Mesothelial cell of epicardium (in vitro differentiated cells): ENCODE results near the gene GATAD2A. TPM values are rescaled to one million over a fixed set of nuclear protein-coding genes. Genes with fewer than 3 reads are reported as not detected.

ENCODE experiments used
- DNase-seq, 2 experiments: peaks; one replicate each; pipeline ENCODE4 v3.0.0; 2021; ENCODE audit warnings: low spot score in 2 of 2; ENCODE audit not compliant: unreplicated experiment in 2 of 2
- H3K27ac Mint-ChIP-seq: 2 replicates; pipeline ENCODE4 v1.8.0; 2021; ENCODE audit warnings: mixed read lengths
- H3K27me3 Mint-ChIP-seq: 2 replicates; pipeline ENCODE4 v1.8.0; 2021; ENCODE audit warnings: low read depth, mixed read lengths
- H3K36me3 Mint-ChIP-seq: 2 replicates; pipeline ENCODE4 v1.8.0; 2021; ENCODE audit warnings: mixed read lengths
- H3K4me1 Mint-ChIP-seq: 2 replicates; pipeline ENCODE4 v1.8.0; 2021; ENCODE audit warnings: mixed read lengths
- H3K4me3 Mint-ChIP-seq: 2 replicates; pipeline ENCODE4 v1.8.0; 2021; ENCODE audit warnings: mild to moderate bottlenecking, moderate library complexity, mixed read lengths
- H3K9me3 Mint-ChIP-seq: 2 replicates; pipeline ENCODE4 v1.8.0; 2021; ENCODE audit warnings: mixed read lengths
- CTCF ChIP-seq: fragments of 200-600 bp; sonication (generic); IDR thresholded peaks from one replicate; pipeline ENCODE4 v1.5.0; 2021; ENCODE audit warnings: antibody characterized with exemption; ENCODE audit not compliant: unreplicated experiment
- total RNA-seq: library from RNA; stranded (reverse); gene quantifications from 3 replicates; pipeline ENCODE4 v1.2.1, GENCODE V29; 2021

The GATAD2A gene
- total RNA-seq, 1 donor from 2014 or later: 113 TPM

- peak within 1 kb of the TSS; percentile 95 for H3K27ac Mint-ChIP-seq
- H3K4me3 Mint-ChIP-seq: peak within 1 kb of the TSS; percentile 93
- DNase-seq: no peak
- no peak for TF ChIP-seq CTCF
- H3K36me3 Mint-ChIP-seq: peaks cover 10% of the 10 kb centered on the region
- peaks cover 6% of the 10 kb centered on the region for H3K4me1 Mint-ChIP-seq
- no peaks in the 10 kb centered on the region for H3K9me3 Mint-ChIP-seq
- H3K27me3 Mint-ChIP-seq: no peaks in the 10 kb centered on the region
Observed at GRCh38 chr19:19514881-19515641, 109.6 kb downstream of the GATAD2A start, which contains the start of gene TSSK6. TSSK6 (minus strand) TSS chr19:19515548; CDS start chr19:19515427, 121 bp downstream.

DNA sequence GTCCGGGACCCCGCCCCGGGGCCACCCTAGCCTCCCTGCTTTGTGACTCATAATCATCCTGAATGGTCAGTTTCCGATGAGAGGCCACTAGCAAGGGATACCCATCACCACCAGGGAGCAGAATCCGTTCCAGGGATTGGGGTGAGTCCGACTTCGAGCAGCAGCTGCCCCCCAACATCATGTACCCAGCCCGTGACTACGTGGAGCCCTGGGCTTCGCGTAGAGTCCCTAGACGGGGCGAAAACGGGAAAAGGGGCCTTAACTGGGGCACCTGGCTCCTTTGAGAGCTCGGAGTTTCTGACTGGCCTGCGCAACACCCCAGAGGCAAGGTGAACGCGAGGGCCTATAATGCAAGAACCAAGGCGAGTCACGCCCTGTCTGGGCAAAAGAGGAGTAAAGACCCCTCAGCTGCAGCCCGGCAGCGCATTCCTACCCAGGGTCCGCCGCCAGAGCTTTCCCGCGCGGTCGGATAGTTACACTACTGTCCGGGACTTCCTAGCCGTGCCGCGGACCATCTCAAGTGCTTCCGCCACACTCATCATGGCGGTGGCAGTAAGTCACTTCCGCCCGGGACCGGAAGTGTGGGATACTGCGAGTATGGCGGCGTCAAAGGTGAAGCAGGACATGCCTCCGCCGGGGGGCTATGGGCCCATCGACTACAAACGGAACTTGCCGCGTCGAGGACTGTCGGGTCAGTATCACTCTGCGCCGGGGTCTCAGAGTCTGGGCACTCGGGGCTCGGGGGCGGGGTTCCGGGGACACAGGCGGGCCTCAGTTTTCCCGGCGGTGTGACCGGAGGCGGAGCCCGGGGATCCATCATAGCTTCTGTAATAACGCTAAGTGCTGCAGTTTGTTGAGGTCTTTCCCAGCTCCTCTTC lies 110.4 kb downstream of the GATAD2A start, which contains the start of gene NDUFA13:
NDUFA13 (plus strand) TSS at position 584 of the 878 bp plus-strand sequence; CDS start at position 598, 14 bp downstream.
- Mint-ChIP-seq H3K4me3 (peak within 1 kb of the TSS; percentile 93), H3K27ac (peak within 1 kb of the TSS; percentile 95), H3K9me3 (no peaks in the 10 kb centered on the region), H3K27me3 (no peaks in the 10 kb centered on the region), H3K36me3 (peaks cover 16% of the 10 kb centered on the region), H3K4me1 (peaks cover 6% of the 10 kb centered on the region)
- DNase-seq: peak; percentile 80 to 95
- TF ChIP-seq CTCF: no peak

GRCh38 chr19:19517235-19517619 lies 111.8 kb downstream of the GATAD2A start:
- H3K27ac Mint-ChIP-seq: no peak overlapping the region
- no peaks in the 10 kb centered on the region for H3K9me3 Mint-ChIP-seq
- peaks cover 6% of the 10 kb centered on the region for H3K4me1 Mint-ChIP-seq
- DNase-seq: no peak
- no peak for TF ChIP-seq CTCF
- peaks cover 18% of the 10 kb centered on the region for H3K36me3 Mint-ChIP-seq
- H3K27me3 Mint-ChIP-seq: no peaks in the 10 kb centered on the region
- H3K4me3 Mint-ChIP-seq: peak overlapping the region; percentile 93

GRCh38 chr19:19520989-19521388 lies 115.5 kb downstream of the GATAD2A start:
- no peak for TF ChIP-seq CTCF
- Mint-ChIP-seq H3K27ac (no peak overlapping the region), H3K27me3 (no peaks in the 10 kb centered on the region), H3K36me3 (peaks cover 22% of the 10 kb centered on the region), H3K4me1 (peaks cover 6% of the 10 kb centered on the region), H3K9me3 (no peaks in the 10 kb centered on the region), H3K4me3 (no peak overlapping the region)
- DNase-seq: no peak

DNA sequence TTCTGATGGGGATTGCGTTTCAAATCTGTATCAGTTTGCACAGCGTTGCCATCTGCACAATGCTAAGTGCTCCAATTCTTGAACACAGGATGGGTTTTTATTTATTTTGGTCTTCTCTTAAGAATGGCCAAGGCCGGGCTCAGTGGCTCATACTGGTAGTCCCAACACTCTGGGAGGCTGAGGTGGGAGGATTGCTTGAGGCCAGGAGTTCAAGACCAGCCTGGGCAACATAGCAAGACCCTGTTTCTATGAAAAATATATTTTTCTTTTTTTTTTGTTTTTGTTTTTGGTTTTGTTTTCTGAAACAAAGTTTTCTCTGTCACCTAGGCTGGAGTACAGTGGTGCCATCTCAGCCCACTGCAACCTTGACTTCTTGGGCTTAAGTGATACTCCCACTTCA lies 117.7 kb downstream of the GATAD2A start:
- peaks cover 22% of the 10 kb centered on the region for H3K36me3 Mint-ChIP-seq

More for the DNA sequence above, 117.7 kb downstream of the GATAD2A start:
- Mint-ChIP-seq H3K4me1 (no peaks in the 10 kb centered on the region), H3K27me3 (no peaks in the 10 kb centered on the region), H3K27ac (no peak overlapping the region), H3K4me3 (no peak overlapping the region), H3K9me3 (no peaks in the 10 kb centered on the region)
- no peak for DNase-seq
- TF ChIP-seq CTCF: no peak
